Activated CD8-positive, alpha-beta T cell treated with anti-CD3 and anti-CD28 coated beads, Interleukin-2, amount 10 ng/mL, durations not matched to agents 7 days and 5 days (primary cell): ENCODE results near the gene MUC5B. TPM values are rescaled to one million over a fixed set of nuclear protein-coding genes. Genes with fewer than 3 reads are reported as not detected.

Experiments used
- ATAC-seq: fragments of 150-1000 bp; cut with Tn5 transposase; one replicate; pipeline ENCODE4 v1.10.0; 2021; ENCODE audit warnings: moderate library complexity
- CTCF ChIA-PET: fragments of 350-600 bp; sonication (Branson Sonifier 250); formaldehyde crosslinking; loops from one replicate; lab custom pipeline; 2021; ENCODE audit warnings: antibody characterized with exemption; lab: Charles Lee
- POLR2A ChIA-PET: fragments of 350-600 bp; sonication (Branson Sonifier 250); formaldehyde crosslinking; loops from one replicate; lab custom pipeline; 2021; ENCODE audit warnings: antibody characterized with exemption; lab: Charles Lee
- DNase-seq: peaks from one replicate; pipeline ENCODE4 v3.0.0-alpha.2; 2020
- H3K27ac Mint-ChIP-seq: one replicate; pipeline ENCODE4 v1.8.0; 2021; ENCODE audit warnings: mild to moderate bottlenecking, mixed read lengths
- H3K27me3 Mint-ChIP-seq: one replicate; pipeline ENCODE4 v1.8.0; 2021; ENCODE audit warnings: low read depth, mixed read lengths
- H3K36me3 Mint-ChIP-seq: one replicate; pipeline ENCODE4 v1.8.0; 2021; ENCODE audit warnings: low read depth, mixed read lengths
- H3K4me1 Mint-ChIP-seq: one replicate; pipeline ENCODE4 v1.8.0; 2021; ENCODE audit warnings: low read depth, mixed read lengths
- H3K4me3 Mint-ChIP-seq: one replicate; pipeline ENCODE4 v1.8.0; 2021; ENCODE audit warnings: mild to moderate bottlenecking, mixed read lengths
- H3K9me3 Mint-ChIP-seq: one replicate; pipeline ENCODE4 v1.8.0; 2022; ENCODE audit warnings: mixed read lengths; ENCODE audit not compliant: insufficient read depth
- total RNA-seq, 2 experiments: library from RNA; stranded (reverse); gene quantifications; one replicate each; pipeline ENCODE4 v1.2.3, GENCODE V29; 2021

Gene MUC5B
- total RNA-seq, 2 experiments from 2014 or later, result not detected

- H3K4me1 Mint-ChIP-seq, result no peaks in the 10 kb centered on the region
- H3K27me3 Mint-ChIP-seq, result no peaks in the 10 kb centered on the region
- H3K27ac Mint-ChIP-seq, result no peak overlapping the region
- POLR2A ChIA-PET, result no interaction called here
- no peaks in the 10 kb centered on the region for H3K9me3 Mint-ChIP-seq
- H3K4me3 Mint-ChIP-seq, result no peak overlapping the region
- CTCF ChIA-PET, result no interaction called here
- H3K36me3 Mint-ChIP-seq, result peaks cover 24% of the 10 kb centered on the region
- ATAC-seq, result no peak
- no peak for DNase-seq
These were observed 61.0 kb downstream of the MUC5B start for GRCh38 chr11:1283906-1284305.

- no peak for ATAC-seq
These were observed 62.5 kb downstream of the MUC5B start for GRCh38 chr11:1285316-1285744.

GRCh38 chr11:1285876-1286275 is 63.0 kb downstream of the MUC5B start:
- H3K27me3 Mint-ChIP-seq, result no peaks in the 10 kb centered on the region
- ATAC-seq, result no peak
- peaks cover 26% of the 10 kb centered on the region for H3K36me3 Mint-ChIP-seq
- no peak overlapping the region for H3K27ac Mint-ChIP-seq
- no peak for DNase-seq
- no peak overlapping the region for H3K4me3 Mint-ChIP-seq
- POLR2A ChIA-PET, result no interaction called here
- CTCF ChIA-PET, result no interaction called here
- no peaks in the 10 kb centered on the region for H3K4me1 Mint-ChIP-seq
- no peaks in the 10 kb centered on the region for H3K9me3 Mint-ChIP-seq

More at GRCh38 chr11:1285316-1285744, 62.5 kb downstream of the MUC5B start:
- POLR2A ChIA-PET, result no interaction called here
- Mint-ChIP-seq H3K4me1 (no peaks in the 10 kb centered on the region), H3K27ac (no peak overlapping the region), H3K9me3 (no peaks in the 10 kb centered on the region), H3K27me3 (no peaks in the 10 kb centered on the region), H3K4me3 (no peak overlapping the region), H3K36me3 (peaks cover 24% of the 10 kb centered on the region)
- CTCF ChIA-PET, result no interaction called here
- DNase-seq, result no peak

- Mint-ChIP-seq H3K27me3 (no peaks in the 10 kb centered on the region), H3K4me1 (no peaks in the 10 kb centered on the region), H3K9me3 (no peaks in the 10 kb centered on the region), H3K27ac (no peak overlapping the region), H3K36me3 (peaks cover 22% of the 10 kb centered on the region), H3K4me3 (no peak overlapping the region)
- DNase-seq (no peak), ATAC-seq (no peak)
- ChIA-PET CTCF (no interaction called here), POLR2A (no interaction called here)
These were observed 65.1 kb downstream of the MUC5B start for GRCh38 chr11:1287928-1288327.

- Mint-ChIP-seq H3K9me3 (no peaks in the 10 kb centered on the region), H3K27ac (no peak overlapping the region), H3K4me1 (no peaks in the 10 kb centered on the region), H3K36me3 (peaks cover 22% of the 10 kb centered on the region), H3K27me3 (no peaks in the 10 kb centered on the region), H3K4me3 (no peak overlapping the region)
- no peak for ATAC-seq
- POLR2A ChIA-PET, result no interaction called here
- CTCF ChIA-PET, result no interaction called here
- no peak for DNase-seq
These were observed 65.7 kb downstream of the MUC5B start for GRCh38 chr11:1288426-1289151.

GRCh38 chr11:1289211-1289935 is 66.5 kb downstream of the MUC5B start:
- DNase-seq, result no peak
- no peak overlapping the region for H3K4me3 Mint-ChIP-seq
- H3K27ac Mint-ChIP-seq, result no peak overlapping the region
- H3K36me3 Mint-ChIP-seq, result peaks cover 22% of the 10 kb centered on the region
- no peak for ATAC-seq
- H3K4me1 Mint-ChIP-seq, result no peaks in the 10 kb centered on the region
- POLR2A ChIA-PET, result no interaction called here
- no peaks in the 10 kb centered on the region for H3K27me3 Mint-ChIP-seq
- no peaks in the 10 kb centered on the region for H3K9me3 Mint-ChIP-seq
- CTCF ChIA-PET, result no interaction called here

- POLR2A ChIA-PET, result interaction anchor here (0.8 kb wide), 1 partner anchor 224 kb away, joined by 3 read pairs; no protein-coding TSS in a partner anchor
- DNase-seq, result no peak
- peaks cover 21% of the 10 kb centered on the region for H3K36me3 Mint-ChIP-seq
These were observed 67.5 kb downstream of the MUC5B start for GRCh38 chr11:1290052-1291040.

GRCh38 chr11:1291295-1292017 is 68.6 kb downstream of the MUC5B start:
- ChIA-PET POLR2A (interaction anchor here (0.8 kb wide), 1 partner anchor 223 kb away, joined by 3 read pairs; no protein-coding TSS in a partner anchor), CTCF (no interaction called here)
- ATAC-seq, result no peak
- Mint-ChIP-seq H3K27ac (no peak overlapping the region), H3K36me3 (peaks cover 17% of the 10 kb centered on the region), H3K4me3 (no peak overlapping the region), H3K27me3 (no peaks in the 10 kb centered on the region), H3K4me1 (no peaks in the 10 kb centered on the region), H3K9me3 (no peaks in the 10 kb centered on the region)
- DNase-seq, result no peak

More at GRCh38 chr11:1290052-1291040, 67.5 kb downstream of the MUC5B start:
- Mint-ChIP-seq H3K27me3 (no peaks in the 10 kb centered on the region), H3K27ac (no peak overlapping the region), H3K9me3 (no peaks in the 10 kb centered on the region), H3K4me1 (no peaks in the 10 kb centered on the region), H3K4me3 (no peak overlapping the region)
- CTCF ChIA-PET, result no interaction called here
- no peak for ATAC-seq

GRCh38 chr11:1292018-1292643 is 69.3 kb downstream of the MUC5B start:
- Mint-ChIP-seq H3K27me3 (no peaks in the 10 kb centered on the region), H3K4me3 (no peak overlapping the region), H3K4me1 (no peaks in the 10 kb centered on the region), H3K27ac (no peak overlapping the region), H3K36me3 (peaks cover 10% of the 10 kb centered on the region), H3K9me3 (no peaks in the 10 kb centered on the region)
- DNase-seq (no peak), ATAC-seq (no peak)
- POLR2A ChIA-PET, result no interaction called here
- CTCF ChIA-PET, result no interaction called here

- ChIA-PET CTCF (interaction anchor here (1.1 to 1.3 kb wide), 4 partner anchors 24 to 282 kb away, joined by 3 to 4 read pairs (median 4); no protein-coding TSS in a partner anchor), POLR2A (no interaction called here)
- no peaks in the 10 kb centered on the region for H3K4me1 Mint-ChIP-seq
These were observed 70.1 kb downstream of the MUC5B start for GRCh38 chr11:1292644-1293618.

More at GRCh38 chr11:1292644-1293618, 70.1 kb downstream of the MUC5B start:
- H3K9me3 Mint-ChIP-seq, result no peaks in the 10 kb centered on the region
- no peak overlapping the region for H3K27ac Mint-ChIP-seq
- H3K27me3 Mint-ChIP-seq, result no peaks in the 10 kb centered on the region
- peaks cover 8% of the 10 kb centered on the region for H3K36me3 Mint-ChIP-seq
- ATAC-seq (no peak), DNase-seq (no peak)
- H3K4me3 Mint-ChIP-seq, result no peak overlapping the region
